ENCODE results near the gene TRPM8. TPM values are rescaled to one million over a fixed set of nuclear protein-coding genes. Genes with fewer than 3 reads are reported as not detected.

The TRPM8 gene
- total and polyA plus RNA-seq, 2 of the 8 experiments (the other 6 are each of a cell fraction or from before 2014, with no cell fraction given) = 0.18 to 0.54 TPM

DNA sequence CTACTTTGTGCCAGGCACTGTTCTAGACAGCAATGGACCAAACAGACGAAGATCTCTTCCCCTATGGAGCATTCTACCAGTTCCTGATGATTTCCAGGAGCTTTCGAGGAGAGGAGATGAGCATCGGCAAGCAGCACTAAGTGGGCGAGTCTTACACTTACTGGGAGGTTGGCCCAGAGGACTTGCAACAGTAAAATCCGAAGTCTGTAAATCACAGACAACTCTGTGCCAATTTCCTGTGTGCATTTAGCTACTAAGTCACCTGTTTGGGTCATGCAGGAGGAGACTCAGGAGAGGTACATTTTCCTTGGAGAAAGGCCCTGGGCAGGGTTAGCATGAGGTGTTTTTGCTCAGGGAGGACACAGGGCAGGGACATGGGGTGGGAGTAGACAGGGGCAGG is 58.9 kb downstream of the TRPM8 start:
- Histone ChIP-seq H2AFZ (ENCODE audit: low read length) (no peak overlapping the region), H3K23me2 (ENCODE audit: low read depth, low read length) (no peaks in the 10 kb centered on the region), H3K23ac (ENCODE audit: insufficient read length) (no peak overlapping the region), H2BK120ac (replicated peaks; ENCODE audit: low read depth, low read length) (no peak overlapping the region), H4K8ac (ENCODE audit: extremely low read depth, insufficient read depth, low read length) (no peak overlapping the region), H3K9ac (replicated peaks in 1 of 4; ENCODE audit: extremely low read depth in 1 of 4, low read depth in 3 of 4, low read length in 3 of 4) (no peak overlapping the region), H2AK5ac (ENCODE audit: low read depth, low read length) (no peak overlapping the region), H3K56ac (replicated peaks; ENCODE audit: insufficient read length, low read depth, low read length) (no peak overlapping the region), H3K18ac (ENCODE audit: extremely low read depth, low read length) (no peak overlapping the region), H2BK20ac (ENCODE audit: low read length) (no peak overlapping the region), H3K4me3 (ENCODE audit: extremely low read depth in 1 of 4, insufficient read depth in 2 of 4, low read depth in 3 of 4, low read length in 4 of 4) (no peak overlapping the region), H3K79me2 (ENCODE audit: control insufficient read depth in 1 of 2, insufficient read depth in 2 of 2, low read length in 2 of 2) (no peaks in the 10 kb centered on the region), H4K5ac (ENCODE audit: insufficient read length, low read depth, low read length) (no peak overlapping the region), H2BK12ac (ENCODE audit: low read depth, low read length) (0 out of 2 replicates have a peak overlapping the region, but pooled peaks have one; percentile 9), H4K91ac (replicated peaks; ENCODE audit: insufficient read length, low read length) (no peak overlapping the region), H3K79me1 (ENCODE audit: low read depth, low read length) (no peaks in the 10 kb centered on the region), H3K27ac (ENCODE audit: low read depth, low read length) (no peak overlapping the region), H4K20me1 (replicated peaks in 1 of 2; ENCODE audit: control insufficient read depth in 1 of 2, insufficient read depth in 2 of 2, low read length in 2 of 2) (no peaks in the 10 kb centered on the region), H2BK15ac (ENCODE audit: low read length) (no peak overlapping the region), H3K4me2 (ENCODE audit: insufficient read depth in 1 of 2, low read depth in 2 of 2, low read length in 2 of 2) (no peak overlapping the region), H3K27me3 (replicated peaks in 1 of 4; ENCODE audit: control insufficient read depth in 3 of 4, extremely low read depth in 1 of 4, insufficient read depth in 3 of 4, low read length in 3 of 4) (no peaks in the 10 kb centered on the region), H3K9me3 (ENCODE audit: insufficient read depth in 2 of 2, low read depth in 1 of 2, low read length in 1 of 2) (no peaks in the 10 kb centered on the region; a peak in 1 of 4 replicates), H3K4ac (replicated peaks; ENCODE audit: insufficient read length, low read depth, low read length) (no peak overlapping the region), H2BK5ac (ENCODE audit: low read depth, low read length) (no peak overlapping the region), H3K4me1 (replicated peaks in 1 of 4; ENCODE audit: control insufficient read depth in 3 of 4, insufficient read depth in 4 of 4, low read length in 3 of 4) (peaks cover 0 to 5% (median 0%) of the 10 kb centered on the region in 4 experiments; a peak in 3 of 7 replicates), H3K14ac (ENCODE audit: insufficient read length) (no peak overlapping the region), H3K36me3 (ENCODE audit: control insufficient read depth in 2 of 4, insufficient read depth in 4 of 4, low read length in 3 of 4) (no peaks in the 10 kb centered on the region)
- TF ChIP-seq RBBP5 (IDR thresholded peaks at IDR 0.05; ENCODE audit: borderline replicate concordance, low read depth, low read length) (no peak), RNF2 (IDR thresholded peaks at IDR 0.05; ENCODE audit: borderline replicate concordance, low read depth, low read length, missing control alignments, poor library complexity, severe bottlenecking) (no peak)
- 96% methylated on average over 5 of the region's 5 CpGs; no CpG with 5 or more reads in 1 of the 2 experiments for WGBS, 2 experiments (ENCODE audit: extremely low coverage in 1 of 2, insufficient coverage in 1 of 2, insufficient read length in 1 of 2, insufficient replicate concordance in 2 of 2, low coverage in 1 of 2, low lambda C conversion rate in 2 of 2, missing lambda C conversion rate in 1 of 2)
- no peak for DNase-seq (ENCODE audit: low read depth in 1 of 2, low spot score in 2 of 2)
- POLR2A ChIA-PET (ENCODE audit: partially characterized antibody) = interaction anchor here (0.6 kb wide), 1 partner anchor 759 kb away, joined by 3 read pairs; no protein-coding TSS in a partner anchor
- CTCF ChIA-PET (ENCODE audit: partially characterized antibody) = interaction anchor here (0.6 to 2.0 kb wide), 8 partner anchors 12 to 569 kb away, joined by 3 to 6 read pairs (median 3); no protein-coding TSS in a partner anchor
- FAIRE-seq = no peak
